Vagina (tissue), 2 donors: ENCODE data around the gene DLG5. TPM values are rescaled to one million over a fixed set of nuclear protein-coding genes. Genes with fewer than 3 reads are reported as not detected.

Source experiments
- DNase-seq, 2 donors: peaks; one replicate each; pipeline ENCODE4 v3.0.0-alpha.2; 2017; ENCODE audit errors: extremely low spot score in 2 of 2
- H3K27ac ChIP-seq: fragments of 200-600 bp; sonication (generic); one replicate; pipeline ENCODE4 v1.5.1; 2019
- H3K27me3 ChIP-seq: fragments of 200-600 bp; sonication (generic); one replicate; pipeline ENCODE4 v1.5.1; 2019
- H3K36me3 ChIP-seq, 2 donors: fragments of 200-600 bp; sonication (generic); one replicate each; pipeline ENCODE4 v1.5.1; 2017 to 2019
- H3K4me1 ChIP-seq: fragments of 200-600 bp; sonication (generic); one replicate; pipeline ENCODE4 v1.5.1; 2019
- H3K4me3 ChIP-seq, 2 donors: fragments of 200-600 bp; sonication (generic); 1 replicate in 1 of 2; 2 replicates in 1 of 2; pipeline ENCODE4 v1.5.1; 2016 to 2019
- H3K9me3 ChIP-seq: fragments of 200-600 bp; sonication (generic); one replicate; pipeline ENCODE4 v1.5.1; 2019
- POLR2A ChIP-seq, 2 donors: fragments of 450-650 bp; IDR thresholded peaks; one replicate each; pipeline ENCODE4 v1.6.1; 2017; ENCODE audit warnings: antibody characterized with exemption in 2 of 2, mild to moderate bottlenecking in 2 of 2, moderate library complexity in 2 of 2
- POLR2AphosphoS5 ChIP-seq, 2 donors: sonication (generic); formaldehyde crosslinking; IDR thresholded peaks; one replicate each; pipeline ENCODE4 v1.9.0; 2017; ENCODE audit warnings: antibody characterized with exemption in 2 of 2, mild to moderate bottlenecking in 2 of 2, low read depth in 1 of 2; ENCODE audit not compliant: insufficient read depth in 1 of 2
- intact Hi-C: fragments of 100-400 bp; cut with DNase I; formaldehyde crosslinking; loops from one replicate; pipeline ENCODE4 v1.15.1; 2023
- total RNA-seq: library from RNA; depleted of rRNA; stranded (reverse); fragments of >200 nt; gene quantifications from one replicate; pipeline ENCODE4 v1.2.3, GENCODE V29; 2016
- TF ChIP-seq, protein P1 (sequence below), 3 experiments: fragments of 450-650 bp in 2 of 3; fragments of 200-600 bp in 1 of 3; sonication (generic) in 1 of 3; IDR thresholded peaks; one replicate each; pipeline ENCODE4 v1.5.1; 2017 to 2019; ENCODE audit warnings: antibody characterized with exemption in 3 of 3, mild to moderate bottlenecking in 2 of 3, moderate library complexity in 2 of 3

The DLG5 gene
- total RNA-seq, 1 donor from 2014 or later = 57.5 TPM

DNA sequence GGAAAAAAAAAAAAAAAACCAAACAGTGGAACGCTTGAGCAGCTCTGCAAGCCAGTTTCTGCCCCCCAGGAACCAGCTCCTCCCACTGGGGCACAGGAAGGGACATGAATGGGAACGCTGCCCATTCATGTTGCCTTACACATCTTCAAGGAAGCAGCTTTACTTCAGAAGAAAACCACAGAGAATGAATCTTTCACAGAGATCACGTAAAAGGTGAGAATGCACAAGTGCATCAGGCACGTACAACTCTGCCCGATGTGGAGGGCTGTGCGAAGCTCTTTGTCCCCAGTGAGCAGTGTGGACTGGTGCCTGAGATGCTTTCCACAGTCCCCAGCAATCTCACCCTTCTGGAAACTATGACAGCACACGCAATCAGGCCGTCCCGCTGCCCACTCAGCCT lies 106.2 kb downstream of the DLG5 start:
- Histone ChIP-seq H3K4me1 (no peaks in the 10 kb centered on the region), H3K9me3 (no peaks in the 10 kb centered on the region), H3K36me3 (peaks cover 0 to 53% of the 10 kb centered on the region in 2 donors), H3K27me3 (no peaks in the 10 kb centered on the region), H3K4me3 (no peak overlapping the region), H3K27ac (no peak overlapping the region)
- DNase-seq = no peak
- intact Hi-C loops = no loop called here
- TF ChIP-seq POLR2A (IDR thresholded peaks at IDR 0.05) (no peak), POLR2AphosphoS5 (IDR thresholded peaks at IDR 0.05; ENCODE audit: insufficient read depth in 1 of 2, low read depth in 1 of 2) (no peak)
- TF ChIP-seq, protein P1, sequence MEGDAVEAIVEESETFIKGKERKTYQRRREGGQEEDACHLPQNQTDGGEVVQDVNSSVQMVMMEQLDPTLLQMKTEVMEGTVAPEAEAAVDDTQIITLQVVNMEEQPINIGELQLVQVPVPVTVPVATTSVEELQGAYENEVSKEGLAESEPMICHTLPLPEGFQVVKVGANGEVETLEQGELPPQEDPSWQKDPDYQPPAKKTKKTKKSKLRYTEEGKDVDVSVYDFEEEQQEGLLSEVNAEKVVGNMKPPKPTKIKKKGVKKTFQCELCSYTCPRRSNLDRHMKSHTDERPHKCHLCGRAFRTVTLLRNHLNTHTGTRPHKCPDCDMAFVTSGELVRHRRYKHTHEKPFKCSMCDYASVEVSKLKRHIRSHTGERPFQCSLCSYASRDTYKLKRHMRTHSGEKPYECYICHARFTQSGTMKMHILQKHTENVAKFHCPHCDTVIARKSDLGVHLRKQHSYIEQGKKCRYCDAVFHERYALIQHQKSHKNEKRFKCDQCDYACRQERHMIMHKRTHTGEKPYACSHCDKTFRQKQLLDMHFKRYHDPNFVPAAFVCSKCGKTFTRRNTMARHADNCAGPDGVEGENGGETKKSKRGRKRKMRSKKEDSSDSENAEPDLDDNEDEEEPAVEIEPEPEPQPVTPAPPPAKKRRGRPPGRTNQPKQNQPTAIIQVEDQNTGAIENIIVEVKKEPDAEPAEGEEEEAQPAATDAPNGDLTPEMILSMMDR (IDR thresholded peaks at IDR 0.05) = no peak

DNA sequence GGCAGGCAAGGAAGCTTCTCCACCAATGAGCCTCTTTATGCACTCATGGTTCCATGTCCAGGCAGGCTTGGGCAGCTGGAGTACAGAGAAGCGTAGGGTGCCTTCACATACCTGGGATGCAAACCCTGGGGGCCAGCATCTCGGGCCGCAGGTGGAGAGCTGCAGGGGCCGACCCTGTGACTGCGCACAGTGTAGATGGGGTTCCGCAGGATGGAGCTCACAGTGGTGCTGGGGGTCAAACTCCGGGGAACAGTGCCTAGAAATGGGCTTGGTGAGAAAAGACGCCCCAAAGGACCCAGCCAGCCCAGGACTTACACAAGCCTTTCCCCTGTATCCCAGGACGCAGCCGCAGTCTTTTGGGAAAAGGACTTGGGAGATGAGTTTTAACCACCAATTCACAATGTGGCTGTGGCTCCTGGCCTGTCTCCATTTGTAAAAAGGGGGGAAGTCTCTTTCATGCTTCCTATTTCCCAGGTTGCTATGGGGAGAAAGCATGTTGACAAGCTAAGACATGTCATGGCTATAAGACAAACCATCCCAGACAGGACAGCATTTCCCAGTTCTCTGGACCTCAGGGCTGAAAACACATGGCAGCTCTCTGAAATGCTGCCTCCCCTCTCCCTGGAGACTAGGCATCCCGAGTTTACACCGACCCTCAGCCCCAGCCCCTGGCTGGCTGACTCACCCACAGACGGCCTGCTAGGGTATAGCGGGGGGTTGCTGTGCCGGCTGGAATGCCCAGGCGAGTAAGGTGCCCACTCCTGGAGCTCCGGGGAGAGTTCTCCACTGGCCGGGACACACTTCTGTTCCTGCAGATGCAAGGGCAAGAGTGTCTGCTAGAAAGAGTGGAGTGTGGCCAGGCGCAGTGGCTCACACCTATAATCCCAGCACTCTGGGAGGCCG lies 107.1 kb downstream of the DLG5 start:
- Histone ChIP-seq H3K36me3 (peaks cover 0 to 53% of the 10 kb centered on the region in 2 donors), H3K4me3 (no peak overlapping the region), H3K27ac (no peak overlapping the region), H3K27me3 (no peaks in the 10 kb centered on the region), H3K9me3 (no peaks in the 10 kb centered on the region), H3K4me1 (no peaks in the 10 kb centered on the region)
- DNase-seq = no peak
- TF ChIP-seq, protein P1 (IDR thresholded peaks at IDR 0.05) = no peak
- TF ChIP-seq POLR2AphosphoS5 (IDR thresholded peaks at IDR 0.05; ENCODE audit: insufficient read depth in 1 of 2, low read depth in 1 of 2) (no peak), POLR2A (IDR thresholded peaks at IDR 0.05) (no peak)
- intact Hi-C loops = no loop called here

DNA sequence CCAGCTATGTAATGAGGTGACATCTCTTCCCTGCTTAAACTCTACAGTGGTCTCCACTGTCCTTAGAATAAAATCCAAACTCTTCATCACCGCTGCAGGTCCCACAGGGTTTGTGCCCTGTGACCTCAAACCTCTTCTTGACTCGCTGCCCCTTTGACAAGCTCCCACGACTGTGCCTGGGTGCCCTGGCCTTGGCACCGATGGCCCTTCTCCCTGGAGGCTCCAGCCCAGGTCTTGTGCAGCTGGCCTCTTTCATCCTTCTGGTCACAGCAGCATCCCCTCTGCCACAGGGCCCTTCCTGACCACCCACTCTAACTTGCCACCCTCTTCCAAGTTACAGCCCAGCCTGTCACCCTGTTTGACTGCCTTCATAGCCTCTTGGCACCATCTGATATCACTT lies 108.2 kb downstream of the DLG5 start:
- no peaks in the 10 kb centered on the region for H3K27me3 ChIP-seq
- H3K36me3 ChIP-seq = peaks cover 0 to 60% of the 10 kb centered on the region in 2 donors
- no peak overlapping the region for H3K4me3 ChIP-seq
- no peaks in the 10 kb centered on the region for H3K4me1 ChIP-seq
- no peak for DNase-seq
- H3K9me3 ChIP-seq = no peaks in the 10 kb centered on the region
- no peak overlapping the region for H3K27ac ChIP-seq
- TF ChIP-seq, protein P1 (IDR thresholded peaks at IDR 0.05) = no peak
- TF ChIP-seq POLR2A (IDR thresholded peaks at IDR 0.05) = no peak
- no peak for TF ChIP-seq POLR2AphosphoS5 (IDR thresholded peaks at IDR 0.05; ENCODE audit: insufficient read depth in 1 of 2, low read depth in 1 of 2)
- intact Hi-C loops = no loop called here

DNA sequence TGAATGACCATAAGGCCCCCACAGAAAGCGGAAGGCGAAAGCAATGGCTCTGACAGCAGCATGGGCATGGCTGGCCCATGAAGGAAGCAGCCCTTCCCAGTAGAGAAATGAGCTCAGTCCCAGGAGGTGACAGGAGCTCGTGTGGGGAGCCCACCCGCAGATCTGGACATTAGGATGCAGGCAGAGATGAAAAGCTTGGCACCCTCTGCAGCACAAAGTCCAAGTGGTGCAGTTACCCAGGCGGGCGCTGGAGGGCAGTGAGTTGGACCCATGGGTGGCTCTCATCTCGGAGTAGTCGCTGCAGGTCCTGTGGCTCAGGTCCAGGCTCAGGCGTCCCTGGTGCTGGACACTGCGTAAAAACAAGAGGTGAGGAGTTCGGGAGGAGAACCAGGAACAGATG lies 109.0 kb downstream of the DLG5 start:
- TF ChIP-seq, protein P1 (IDR thresholded peaks at IDR 0.05) = no peak
- no peak for TF ChIP-seq POLR2AphosphoS5 (IDR thresholded peaks at IDR 0.05; ENCODE audit: insufficient read depth in 1 of 2, low read depth in 1 of 2)
- no peak for TF ChIP-seq POLR2A (IDR thresholded peaks at IDR 0.05)
- H3K27ac ChIP-seq = no peak overlapping the region
- no peaks in the 10 kb centered on the region for H3K4me1 ChIP-seq
- no peak overlapping the region for H3K4me3 ChIP-seq
- intact Hi-C loops = no loop called here
- DNase-seq = no peak
- H3K27me3 ChIP-seq = no peaks in the 10 kb centered on the region
- H3K36me3 ChIP-seq = peaks cover 0 to 68% of the 10 kb centered on the region in 2 donors
- no peaks in the 10 kb centered on the region for H3K9me3 ChIP-seq

DNA sequence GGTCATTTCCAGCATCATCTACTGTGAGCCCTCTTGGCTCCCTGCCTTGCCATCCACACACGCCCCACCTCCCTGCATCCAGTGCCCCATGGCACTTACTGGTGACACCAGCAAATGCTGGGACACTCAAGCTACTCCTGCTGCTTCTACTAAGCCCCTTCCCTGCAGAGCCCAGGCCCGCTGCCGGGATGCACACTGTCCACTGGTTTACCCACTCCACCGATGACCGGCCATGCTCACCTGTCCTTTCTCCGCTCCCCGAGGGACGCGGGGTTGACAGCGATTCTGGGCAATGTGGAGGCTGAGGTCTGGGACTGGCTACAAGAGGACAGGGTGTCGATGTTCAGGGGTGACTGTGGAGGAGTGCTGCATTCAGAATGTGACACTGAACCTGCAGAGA lies 110.2 kb downstream of the DLG5 start:
- DNase-seq = no peak
- intact Hi-C loops = no loop called here
- Histone ChIP-seq H3K4me3 (no peak overlapping the region), H3K9me3 (no peaks in the 10 kb centered on the region), H3K27me3 (no peaks in the 10 kb centered on the region), H3K4me1 (no peaks in the 10 kb centered on the region), H3K27ac (no peak overlapping the region), H3K36me3 (peaks cover 0 to 72% of the 10 kb centered on the region in 2 donors)
- TF ChIP-seq POLR2AphosphoS5 (IDR thresholded peaks at IDR 0.05; ENCODE audit: insufficient read depth in 1 of 2, low read depth in 1 of 2) = no peak
- TF ChIP-seq, protein P1 (IDR thresholded peaks at IDR 0.05) = no peak
- TF ChIP-seq POLR2A (IDR thresholded peaks at IDR 0.05) = no peak
